ENCODE results near the gene PIAS2. TPM values are rescaled to one million over a fixed set of nuclear protein-coding genes. Genes with fewer than 3 reads are reported as not detected.

Gene PIAS2
- total and polyA plus RNA-seq, 7 experiments from 2014 or later, result 16.3 to 40.6 (median 33.1) TPM

DNA sequence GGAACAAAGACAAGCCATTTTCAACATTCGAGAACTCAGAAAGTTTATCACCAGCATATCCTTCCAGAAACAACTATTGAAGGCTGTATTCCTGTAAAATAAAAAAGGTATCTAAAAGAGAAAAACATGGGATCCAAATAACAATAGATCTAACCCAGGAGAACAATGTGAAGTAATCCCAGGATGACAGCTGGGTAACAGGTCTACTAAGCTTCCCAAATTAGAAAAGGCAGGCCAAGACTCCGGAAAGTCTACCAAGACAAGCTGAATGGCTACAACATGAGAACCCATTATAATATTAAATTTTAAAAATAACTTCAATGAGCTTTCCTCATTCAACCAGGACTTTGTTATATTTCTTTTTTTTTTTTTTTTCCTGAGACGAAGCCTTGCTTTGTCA lies 6.5 kb downstream of the PIAS2 start:
- no peak overlapping the region for H3K4me3 ChIP-seq (ENCODE audit: low read length)
- Mint-ChIP-seq H3K27me3 (peaks cover 0 to 2% (median 0%) of the 10 kb centered on the region in 5 donors), H3K4me3 (no peak overlapping the region), H3K36me3 (peaks cover 6 to 32% (median 24%) of the 10 kb centered on the region in 5 donors), H3K9me3 (peaks cover 0 to 6% (median 1%) of the 10 kb centered on the region in 11 donors), H3K27ac (no peak overlapping the region), H3K4me1 (peaks cover 27 to 71% (median 56%) of the 10 kb centered on the region in 7 donors)
- no peaks in the 10 kb centered on the region for H3K9me3 ChIP-seq (ENCODE audit: control insufficient read depth in 2 of 3, low read length in 3 of 3)
- DNase-seq, result no peak
- ATAC-seq, result no peak
- H3K36me3 ChIP-seq (ENCODE audit: control insufficient read depth in 2 of 3, insufficient read depth in 3 of 3, low read length in 3 of 3), result no peaks in the 10 kb centered on the region
- H3K27ac ChIP-seq (ENCODE audit: low read depth, low read length), result no peak overlapping the region
- intact Hi-C loops (cut with micrococcal nuclease), result loop anchor here (10.0 kb wide), 3 partner anchors 156 to 264 kb away; partner anchors contain the start of genes IER3IP1 (in 1 of the 2) and ST8SIA5 (in 1 of the 2)
- CTCF ChIA-PET, result no interaction called here
- peaks cover 4 to 12% of the 10 kb centered on the region in 2 donors for H3K4me1 ChIP-seq (ENCODE audit: control insufficient read depth in 2 of 2, insufficient read depth in 2 of 2, low read length in 2 of 2)
- POLR2A ChIA-PET, result no interaction called here
- no peaks in the 10 kb centered on the region for H3K27me3 ChIP-seq (ENCODE audit: control insufficient read depth in 2 of 2, insufficient read depth in 2 of 2, low read length in 2 of 2)

DNA sequence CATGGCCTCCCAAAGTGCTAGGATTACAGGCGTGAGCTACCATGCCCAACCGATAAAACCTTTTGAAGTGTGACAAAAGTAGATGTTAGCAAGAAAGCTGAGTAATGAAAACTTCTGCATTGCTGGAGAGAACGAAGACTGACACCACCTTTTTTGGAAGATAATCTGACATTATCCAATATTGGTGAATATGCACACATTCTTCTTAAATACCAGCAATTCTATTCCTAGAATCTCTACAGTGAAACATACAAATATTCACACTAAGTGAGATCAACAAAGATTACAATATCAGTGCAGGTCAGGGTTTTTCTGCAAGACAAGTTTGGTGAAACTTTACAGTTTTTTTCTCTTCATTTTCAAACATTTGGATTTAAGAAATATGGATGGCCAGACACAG lies 7.8 kb downstream of the PIAS2 start:
- no peaks in the 10 kb centered on the region for H3K27me3 Mint-ChIP-seq
- DNase-seq (no peak), ATAC-seq (no peak)
- Histone ChIP-seq H3K4me1 (ENCODE audit: control insufficient read depth in 2 of 2, insufficient read depth in 2 of 2, low read length in 2 of 2) (no peaks in the 10 kb centered on the region), H3K27me3 (ENCODE audit: control insufficient read depth in 2 of 2, insufficient read depth in 2 of 2, low read length in 2 of 2) (no peaks in the 10 kb centered on the region), H3K36me3 (ENCODE audit: control insufficient read depth in 2 of 3, insufficient read depth in 3 of 3, low read length in 3 of 3) (no peaks in the 10 kb centered on the region), H3K4me3 (ENCODE audit: low read length) (no peak overlapping the region), H3K27ac (ENCODE audit: low read depth, low read length) (no peak overlapping the region), H3K9me3 (ENCODE audit: control insufficient read depth in 2 of 3, low read length in 3 of 3) (no peaks in the 10 kb centered on the region)
- no peak overlapping the region for H3K27ac Mint-ChIP-seq
- peaks cover 14 to 65% (median 48%) of the 10 kb centered on the region in 7 donors for H3K4me1 Mint-ChIP-seq
- intact Hi-C loops (cut with micrococcal nuclease), result no loop called here
- peaks cover 0 to 12% (median 1%) of the 10 kb centered on the region in 11 donors for H3K9me3 Mint-ChIP-seq
- peaks cover 6 to 40% (median 31%) of the 10 kb centered on the region in 5 donors for H3K36me3 Mint-ChIP-seq
- POLR2A ChIA-PET, result no interaction called here
- peak overlapping the region in 1 of 10 donors; percentile 37 for H3K4me3 Mint-ChIP-seq
- CTCF ChIA-PET, result no interaction called here

DNA sequence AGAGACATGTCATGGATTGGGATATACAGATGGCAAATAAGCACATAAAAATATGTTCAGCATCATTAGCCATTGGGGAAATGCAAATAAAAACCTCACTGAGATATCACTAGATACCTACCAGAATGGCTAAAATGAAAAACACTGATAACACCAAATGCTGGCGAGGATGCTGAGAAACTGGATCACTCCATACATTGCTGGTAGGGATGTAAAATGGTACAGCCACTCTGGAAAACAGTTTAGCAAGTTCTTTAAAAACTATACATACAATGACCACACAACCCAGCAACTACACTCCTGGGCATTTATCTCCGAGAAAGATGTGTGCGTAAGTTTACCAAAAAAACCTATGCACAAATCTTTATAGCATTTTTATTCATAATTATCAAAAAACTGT lies 13.9 kb downstream of the PIAS2 start:
- Mint-ChIP-seq H3K27me3 (no peaks in the 10 kb centered on the region), H3K4me3 (no peak overlapping the region), H3K36me3 (peaks cover 11 to 61% (median 51%) of the 10 kb centered on the region in 5 donors), H3K27ac (no peak overlapping the region), H3K4me1 (peaks cover 4 to 52% (median 38%) of the 10 kb centered on the region in 7 donors), H3K9me3 (peaks cover 0 to 12% (median 1%) of the 10 kb centered on the region in 11 donors)
- Histone ChIP-seq H3K27ac (ENCODE audit: low read depth, low read length) (no peak overlapping the region), H3K4me1 (ENCODE audit: control insufficient read depth in 2 of 2, insufficient read depth in 2 of 2, low read length in 2 of 2) (no peaks in the 10 kb centered on the region), H3K27me3 (ENCODE audit: control insufficient read depth in 2 of 2, insufficient read depth in 2 of 2, low read length in 2 of 2) (no peaks in the 10 kb centered on the region), H3K4me3 (ENCODE audit: low read length) (no peak overlapping the region), H3K36me3 (ENCODE audit: control insufficient read depth in 2 of 3, insufficient read depth in 3 of 3, low read length in 3 of 3) (no peaks in the 10 kb centered on the region), H3K9me3 (ENCODE audit: control insufficient read depth in 2 of 3, low read length in 3 of 3) (no peaks in the 10 kb centered on the region)
- POLR2A ChIA-PET, result interaction anchor here (1.3 kb wide), 1 partner anchor 14 kb away, joined by 3 read pairs; the partner anchor contains the start of genes KATNAL2 and PIAS2
- ATAC-seq, result no peak
- no peak for DNase-seq
- CTCF ChIA-PET, result no interaction called here
- intact Hi-C loops (cut with micrococcal nuclease), result no loop called here

DNA sequence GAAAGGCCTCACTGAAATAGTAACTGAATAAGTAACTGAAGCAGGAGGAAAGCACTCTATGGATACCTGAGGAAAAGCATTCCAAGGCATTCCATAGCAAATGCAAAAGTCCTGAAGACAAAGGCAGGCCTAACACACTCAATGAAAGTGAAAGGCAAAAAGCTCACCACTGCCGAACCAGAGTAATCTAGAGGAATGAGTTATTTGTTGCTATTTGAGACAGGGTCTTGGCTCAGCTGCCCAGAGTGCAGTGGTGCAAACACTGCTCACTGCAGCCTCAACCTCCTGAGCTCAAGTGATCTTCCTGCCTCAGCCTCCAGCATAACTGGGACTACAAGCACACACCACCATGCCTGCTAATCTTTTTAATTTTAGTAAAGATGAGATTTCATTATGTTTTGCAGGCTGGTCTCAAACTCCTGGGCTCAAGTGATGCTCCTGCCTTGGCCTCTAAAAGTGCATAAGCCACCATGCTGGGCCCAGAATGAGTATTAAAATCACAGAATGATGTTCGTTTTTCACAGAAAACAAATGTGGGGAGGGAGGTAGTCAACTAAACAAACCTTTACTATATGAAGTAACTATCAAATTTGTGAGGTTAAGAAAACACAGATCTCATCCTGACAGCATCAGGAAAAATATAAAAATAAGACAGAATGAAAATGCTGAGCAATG lies 17.9 kb downstream of the PIAS2 start:
- Mint-ChIP-seq H3K27me3 (no peaks in the 10 kb centered on the region), H3K4me3 (no peak overlapping the region), H3K27ac (no peak overlapping the region), H3K9me3 (no peaks in the 10 kb centered on the region), H3K4me1 (peaks cover 4 to 42% (median 35%) of the 10 kb centered on the region in 7 donors), H3K36me3 (peaks cover 6 to 47% (median 33%) of the 10 kb centered on the region in 5 donors)
- Histone ChIP-seq H3K4me1 (ENCODE audit: control insufficient read depth in 2 of 2, insufficient read depth in 2 of 2, low read length in 2 of 2) (no peaks in the 10 kb centered on the region), H3K27ac (ENCODE audit: low read depth, low read length) (no peak overlapping the region), H3K9me3 (ENCODE audit: control insufficient read depth in 2 of 3, low read length in 3 of 3) (no peaks in the 10 kb centered on the region), H3K36me3 (ENCODE audit: control insufficient read depth in 2 of 3, insufficient read depth in 3 of 3, low read length in 3 of 3) (no peaks in the 10 kb centered on the region), H3K27me3 (ENCODE audit: control insufficient read depth in 2 of 2, insufficient read depth in 2 of 2, low read length in 2 of 2) (no peaks in the 10 kb centered on the region), H3K4me3 (ENCODE audit: low read length) (no peak overlapping the region)
- intact Hi-C loops (cut with micrococcal nuclease), result no loop called here
- DNase-seq (no peak), ATAC-seq (no peak)
- ChIA-PET POLR2A (interaction anchor here (0.7 kb wide), 1 partner anchor 725 kb away, joined by 5 read pairs; no protein-coding TSS in a partner anchor), CTCF (interaction anchor here (0.6 kb wide), 1 partner anchor 76 kb away, joined by 3 read pairs; no protein-coding TSS in a partner anchor)

GRCh38 chr18:46894124-46894523 lies 23.2 kb downstream of the PIAS2 start:
- ATAC-seq, result no peak

GRCh38 chr18:46893360-46893759 lies 23.9 kb downstream of the PIAS2 start:
- Mint-ChIP-seq H3K4me1 (peaks cover 19 to 63% (median 49%) of the 10 kb centered on the region in 7 donors), H3K27ac (peak overlapping the region in 1 of 9 donors; percentile 54), H3K36me3 (peaks cover 24 to 60% (median 44%) of the 10 kb centered on the region in 5 donors), H3K27me3 (no peaks in the 10 kb centered on the region), H3K4me3 (peak overlapping the region in 1 of 10 donors; percentile 52), H3K9me3 (peaks cover 0 to 24% (median 14%) of the 10 kb centered on the region in 11 donors)
- Histone ChIP-seq H3K9me3 (ENCODE audit: control insufficient read depth in 2 of 3, low read length in 3 of 3) (peaks cover 0 to 9% (median 4%) of the 10 kb centered on the region in 3 experiments), H3K27me3 (ENCODE audit: control insufficient read depth in 2 of 2, insufficient read depth in 2 of 2, low read length in 2 of 2) (no peaks in the 10 kb centered on the region), H3K4me1 (ENCODE audit: control insufficient read depth in 2 of 2, insufficient read depth in 2 of 2, low read length in 2 of 2) (peaks cover 0 to 3% of the 10 kb centered on the region in 2 donors), H3K4me3 (ENCODE audit: low read length) (no peak overlapping the region), H3K27ac (ENCODE audit: low read depth, low read length) (no peak overlapping the region), H3K36me3 (ENCODE audit: control insufficient read depth in 2 of 3, insufficient read depth in 3 of 3, low read length in 3 of 3) (peaks cover 0 to 25% (median 6%) of the 10 kb centered on the region in 3 experiments)
- intact Hi-C loops (cut with micrococcal nuclease), result no loop called here
- ChIA-PET POLR2A (no interaction called here), CTCF (no interaction called here)
- ATAC-seq (no peak), DNase-seq (no peak)

More at GRCh38 chr18:46894124-46894523, 23.2 kb downstream of the PIAS2 start:
- no peaks in the 10 kb centered on the region for H3K27me3 ChIP-seq (ENCODE audit: control insufficient read depth in 2 of 2, insufficient read depth in 2 of 2, low read length in 2 of 2)
- peaks cover 0 to 4% (median 0%) of the 10 kb centered on the region in 3 experiments for H3K9me3 ChIP-seq (ENCODE audit: control insufficient read depth in 2 of 3, low read length in 3 of 3)
- POLR2A ChIA-PET, result no interaction called here
- peaks cover 0 to 17% (median under 1%) of the 10 kb centered on the region in 3 experiments for H3K36me3 ChIP-seq (ENCODE audit: control insufficient read depth in 2 of 3, insufficient read depth in 3 of 3, low read length in 3 of 3)
- DNase-seq, result no peak
- H3K36me3 Mint-ChIP-seq, result peaks cover 16 to 54% (median 36%) of the 10 kb centered on the region in 5 donors
- H3K4me1 ChIP-seq (ENCODE audit: control insufficient read depth in 2 of 2, insufficient read depth in 2 of 2, low read length in 2 of 2), result peaks cover 0 to 3% of the 10 kb centered on the region in 2 donors
- H3K4me3 Mint-ChIP-seq, result peak overlapping the region in 2 of 10 donors; percentile 23 to 27
- no peak overlapping the region for H3K27ac ChIP-seq (ENCODE audit: low read depth, low read length)
- H3K4me1 Mint-ChIP-seq, result peaks cover 19 to 61% (median 49%) of the 10 kb centered on the region in 7 donors
- H3K4me3 ChIP-seq (ENCODE audit: low read length), result no peak overlapping the region
- peaks cover 0 to 16% (median 8%) of the 10 kb centered on the region in 11 donors for H3K9me3 Mint-ChIP-seq
- no peaks in the 10 kb centered on the region for H3K27me3 Mint-ChIP-seq
- intact Hi-C loops (cut with micrococcal nuclease), result no loop called here
- peak overlapping the region in 1 of 9 donors; percentile 30 for H3K27ac Mint-ChIP-seq
- CTCF ChIA-PET, result no interaction called here
